ENCODE results near the gene BCAM. TPM values are rescaled to one million over a fixed set of nuclear protein-coding genes. Genes with fewer than 3 reads are reported as not detected.

BCAM gene
- total RNA-seq, 2 experiments from 2014 or later: not detected

GRCh38 chr19:44865196-44865767 lies 56.4 kb downstream of the BCAM start:
- Histone ChIP-seq H3K4me1 (ENCODE audit: insufficient read depth, low read length) (no peaks in the 10 kb centered on the region), H3K4me3 (ENCODE audit: low read length) (no peak overlapping the region), H3K27me3 (ENCODE audit: control insufficient read depth in 1 of 2, insufficient read depth in 2 of 2, low read length in 2 of 2) (no peaks in the 10 kb centered on the region), H3K9me3 (ENCODE audit: control insufficient read depth in 1 of 2, insufficient read depth in 1 of 2, low read length in 2 of 2) (peaks cover 0 to 7% of the 10 kb centered on the region in 2 experiments), H3K27ac (ENCODE audit: low read depth in 1 of 2, low read length in 2 of 2) (no peak overlapping the region), H3K36me3 (ENCODE audit: insufficient read depth, low read length) (no peaks in the 10 kb centered on the region)
- Mint-ChIP-seq H3K9me3 (no peaks in the 10 kb centered on the region), H3K36me3 (ENCODE audit: low read depth) (no peaks in the 10 kb centered on the region), H3K27me3 (no peaks in the 10 kb centered on the region), H3K4me1 (ENCODE audit: low read depth) (no peaks in the 10 kb centered on the region), H3K4me3 (no peak overlapping the region), H3K27ac (no peak overlapping the region)
- ChIA-PET POLR2A (no interaction called here), CTCF (no interaction called here)
- ATAC-seq (ENCODE audit: poor library complexity) (no peak), DNase-seq (no peak)
- intact Hi-C loops (cut with DNase I, micrococcal nuclease): no loop called here
- TF ChIP-seq CTCF (IDR thresholded peaks at IDR 0.05): no peak

DNA sequence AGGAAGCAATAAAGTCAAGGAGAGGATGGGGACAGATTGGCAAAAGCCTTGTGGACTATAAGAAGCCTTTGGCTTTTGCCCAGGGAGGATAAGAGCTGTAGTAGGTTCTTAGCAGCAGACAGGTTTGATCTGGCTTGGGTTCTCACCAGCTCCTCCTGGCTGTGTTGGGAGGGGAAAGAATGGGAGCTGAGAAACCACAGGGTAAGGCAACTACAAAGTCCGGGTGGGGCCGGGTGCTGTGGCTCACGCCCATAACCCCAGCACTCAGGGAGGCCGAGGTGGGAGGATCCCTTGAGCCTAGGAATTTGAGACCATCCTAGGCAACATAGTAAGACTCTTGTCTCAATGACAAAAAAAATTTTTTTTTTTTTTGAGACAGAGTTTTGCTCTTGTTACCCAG lies 57.8 kb downstream of the BCAM start:
- no peaks in the 10 kb centered on the region for H3K36me3 Mint-ChIP-seq (ENCODE audit: low read depth)
- intact Hi-C loops (cut with DNase I, micrococcal nuclease): no loop called here
- H3K27me3 Mint-ChIP-seq: no peaks in the 10 kb centered on the region
- Histone ChIP-seq H3K4me1 (ENCODE audit: insufficient read depth, low read length) (no peaks in the 10 kb centered on the region), H3K36me3 (ENCODE audit: insufficient read depth, low read length) (no peaks in the 10 kb centered on the region), H3K9me3 (ENCODE audit: control insufficient read depth in 1 of 2, insufficient read depth in 1 of 2, low read length in 2 of 2) (peaks cover 0 to 7% of the 10 kb centered on the region in 2 experiments), H3K27me3 (ENCODE audit: control insufficient read depth in 1 of 2, insufficient read depth in 2 of 2, low read length in 2 of 2) (no peaks in the 10 kb centered on the region), H3K27ac (ENCODE audit: low read depth in 1 of 2, low read length in 2 of 2) (no peak overlapping the region), H3K4me3 (ENCODE audit: low read length) (no peak overlapping the region)
- no peak for TF ChIP-seq CTCF (IDR thresholded peaks at IDR 0.05)
- no peak for ATAC-seq (ENCODE audit: poor library complexity)
- POLR2A ChIA-PET: no interaction called here
- H3K4me3 Mint-ChIP-seq: no peak overlapping the region
- CTCF ChIA-PET: no interaction called here
- H3K9me3 Mint-ChIP-seq: no peaks in the 10 kb centered on the region
- H3K4me1 Mint-ChIP-seq (ENCODE audit: low read depth): no peaks in the 10 kb centered on the region
- DNase-seq: no peak
- H3K27ac Mint-ChIP-seq: no peak overlapping the region

DNA sequence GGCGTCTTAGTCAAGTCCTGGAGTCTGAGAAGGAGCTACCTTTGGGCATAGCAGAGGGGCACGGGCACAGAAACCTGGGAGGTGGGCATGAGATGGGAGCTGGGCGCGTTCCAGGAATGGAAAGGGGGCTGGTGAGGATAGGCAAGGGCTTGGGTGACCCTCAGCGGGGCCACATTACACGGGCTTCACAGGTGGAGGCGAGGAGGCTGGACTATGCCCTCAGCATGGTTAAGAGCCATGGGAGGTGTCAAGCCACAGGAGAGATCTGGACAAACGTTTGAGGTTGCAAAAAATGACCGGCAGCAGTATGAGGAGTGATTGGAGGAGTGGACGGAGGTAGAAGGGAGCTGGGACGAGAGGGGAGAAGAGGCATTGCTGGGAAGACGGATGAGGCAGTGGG lies 58.7 kb downstream of the BCAM start:
- Histone ChIP-seq H3K4me3 (ENCODE audit: low read length) (no peak overlapping the region), H3K27me3 (ENCODE audit: control insufficient read depth in 1 of 2, insufficient read depth in 2 of 2, low read length in 2 of 2) (no peaks in the 10 kb centered on the region), H3K9me3 (ENCODE audit: control insufficient read depth in 1 of 2, insufficient read depth in 1 of 2, low read length in 2 of 2) (peaks cover 0 to under 1% of the 10 kb centered on the region in 2 experiments), H3K27ac (ENCODE audit: low read depth in 1 of 2, low read length in 2 of 2) (no peak overlapping the region), H3K36me3 (ENCODE audit: insufficient read depth, low read length) (no peaks in the 10 kb centered on the region), H3K4me1 (ENCODE audit: insufficient read depth, low read length) (no peaks in the 10 kb centered on the region)
- ChIA-PET CTCF (no interaction called here), POLR2A (no interaction called here)
- Mint-ChIP-seq H3K4me3 (no peak overlapping the region), H3K9me3 (no peaks in the 10 kb centered on the region), H3K36me3 (ENCODE audit: low read depth) (no peaks in the 10 kb centered on the region), H3K27ac (no peak overlapping the region), H3K4me1 (ENCODE audit: low read depth) (no peaks in the 10 kb centered on the region), H3K27me3 (no peaks in the 10 kb centered on the region)
- no peak for DNase-seq
- ATAC-seq (ENCODE audit: poor library complexity): no peak
- TF ChIP-seq CTCF (IDR thresholded peaks at IDR 0.05): no peak
- intact Hi-C loops (cut with DNase I, micrococcal nuclease): no loop called here
